ENCODE measurements around the gene PATL2.
"Not testable (repeated sequence)": the region's sequence is repeated elsewhere in the genome, so short reads cannot be mapped to it uniquely, and the experiment has no call there.

Gene PATL2

GRCh38 chr15:44711096-44711742, at the start of gene PATL2, which contains the start of gene B2M:
TSS of gene PATL2 (minus strand) at chr15:44711323. CDS start at chr15:44676490, 34,833 bp downstream.
TSS of gene B2M (plus strand) at chr15:44711517. CDS start at chr15:44711547, 30 bp downstream.
- peak; percentile 96 for DNase-seq (ENCODE audit: low spot score)

GRCh38 chr15:44753345-44753744, 42.2 kb upstream of the PATL2 start:
- DNase-seq (ENCODE audit: low spot score) = no peak

- DNase-seq (ENCODE audit: low spot score) = not testable (repeated sequence)
Measured at GRCh38 chr15:44743454-44743853, 32.3 kb upstream of the PATL2 start.

GRCh38 chr15:44739222-44739847, 28.2 kb upstream of the PATL2 start:
- DNase-seq (ENCODE audit: low spot score) = not testable (repeated sequence)

GRCh38 chr15:44738340-44738984, 27.3 kb upstream of the PATL2 start:
- peak; percentile 50 for DNase-seq (ENCODE audit: low spot score)

DNA sequence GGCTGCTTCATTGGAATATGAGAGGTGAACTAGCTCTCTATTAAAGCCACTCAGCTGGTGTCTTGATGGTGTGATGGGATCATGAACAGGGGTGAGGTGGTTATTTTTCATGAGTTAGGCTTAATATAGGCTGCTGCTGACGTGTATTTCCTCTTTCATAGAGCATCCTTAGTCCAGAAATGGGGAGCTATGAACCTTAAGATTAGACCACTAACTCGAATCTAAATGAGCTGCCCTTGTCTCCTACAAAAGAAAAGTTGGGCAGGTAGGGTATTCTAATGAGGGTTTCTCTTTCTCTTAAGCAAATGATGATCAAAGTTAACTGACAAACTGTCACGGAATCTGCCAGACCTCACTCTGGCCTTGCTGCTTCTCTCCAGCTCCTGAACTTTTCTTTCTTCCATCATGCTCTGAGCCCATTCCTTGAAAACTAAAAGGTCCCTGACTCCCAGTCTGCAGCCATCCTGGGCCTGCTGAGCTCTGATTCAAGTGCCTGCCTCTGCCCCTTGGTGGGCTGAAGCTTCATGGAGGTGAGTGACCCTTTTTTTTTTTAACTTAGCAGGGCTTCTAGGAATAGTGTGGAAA, 25.1 kb upstream of the PATL2 start, which contains the start of gene TRIM69:
TRIM69 (plus strand) TSS at position 348 of the 585 bp plus-strand sequence; CDS start at position 525, 177 bp downstream.
- no peak for DNase-seq (ENCODE audit: low spot score)

DNA sequence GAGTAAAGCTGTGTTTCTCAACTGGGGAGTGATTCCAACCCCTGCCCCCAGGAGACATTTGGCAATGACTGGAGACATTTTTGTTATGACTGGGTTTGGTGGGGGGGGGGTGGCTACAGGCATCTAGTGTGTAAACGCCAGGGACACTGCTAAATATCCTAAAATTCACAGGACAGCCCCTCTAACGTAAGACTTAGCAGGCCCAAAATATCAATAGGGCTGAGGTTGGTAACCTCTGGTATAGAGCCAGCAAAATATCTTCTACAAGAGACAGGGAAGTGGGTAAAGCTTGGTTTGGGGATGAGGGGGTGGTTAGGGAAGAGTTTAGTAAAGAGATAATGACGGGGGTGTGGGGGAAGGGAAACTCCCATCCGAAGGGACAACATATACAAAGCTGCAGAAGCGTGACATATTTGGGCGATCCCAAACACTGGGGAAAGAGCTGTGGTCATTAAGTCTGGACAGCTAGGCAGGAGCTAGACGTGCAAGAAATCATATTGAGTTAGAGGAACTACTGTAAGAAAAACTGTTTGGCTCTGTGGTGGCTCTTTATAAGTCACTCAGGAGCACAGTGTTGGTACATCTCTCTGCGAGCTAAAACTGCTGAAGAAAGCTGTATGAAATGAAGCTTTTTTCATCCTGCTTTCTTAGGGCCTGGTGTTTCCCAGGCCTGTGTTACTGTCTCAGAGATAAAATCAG, 24.5 kb upstream of the PATL2 start:
- DNase-seq (ENCODE audit: low spot score) = no peak

DNA sequence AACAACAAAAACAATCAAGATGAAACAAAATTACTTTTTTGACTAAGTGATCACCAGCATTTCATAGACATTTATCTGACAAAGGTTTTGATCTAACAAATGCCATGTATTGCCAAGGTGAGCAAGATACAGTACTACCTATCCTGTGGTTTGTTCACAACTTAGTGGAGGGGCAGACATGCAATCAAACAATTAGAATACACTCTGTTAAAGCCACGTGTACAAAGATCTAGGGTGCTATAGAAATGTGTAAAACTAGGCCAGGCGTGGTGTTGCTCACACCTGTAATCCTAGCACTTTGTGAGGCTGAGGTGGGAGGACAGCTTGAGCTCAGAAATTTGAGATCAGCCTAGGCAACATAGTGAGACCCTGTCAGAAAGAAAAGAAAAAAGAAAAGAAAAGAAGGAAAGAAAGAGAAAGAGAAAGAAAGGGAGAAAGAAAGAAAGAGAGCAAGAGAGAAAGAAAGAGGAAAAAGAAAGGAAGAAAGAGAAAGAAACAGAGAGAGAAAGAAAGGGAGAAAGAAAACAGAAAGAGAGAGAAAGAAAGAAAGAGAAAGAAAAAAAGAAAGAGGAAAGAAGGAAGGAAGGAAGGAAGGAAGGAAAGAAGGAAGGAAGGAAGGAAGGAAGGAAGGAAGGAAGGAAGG, 23.8 kb upstream of the PATL2 start:
- DNase-seq (ENCODE audit: low spot score) = no peak

DNA sequence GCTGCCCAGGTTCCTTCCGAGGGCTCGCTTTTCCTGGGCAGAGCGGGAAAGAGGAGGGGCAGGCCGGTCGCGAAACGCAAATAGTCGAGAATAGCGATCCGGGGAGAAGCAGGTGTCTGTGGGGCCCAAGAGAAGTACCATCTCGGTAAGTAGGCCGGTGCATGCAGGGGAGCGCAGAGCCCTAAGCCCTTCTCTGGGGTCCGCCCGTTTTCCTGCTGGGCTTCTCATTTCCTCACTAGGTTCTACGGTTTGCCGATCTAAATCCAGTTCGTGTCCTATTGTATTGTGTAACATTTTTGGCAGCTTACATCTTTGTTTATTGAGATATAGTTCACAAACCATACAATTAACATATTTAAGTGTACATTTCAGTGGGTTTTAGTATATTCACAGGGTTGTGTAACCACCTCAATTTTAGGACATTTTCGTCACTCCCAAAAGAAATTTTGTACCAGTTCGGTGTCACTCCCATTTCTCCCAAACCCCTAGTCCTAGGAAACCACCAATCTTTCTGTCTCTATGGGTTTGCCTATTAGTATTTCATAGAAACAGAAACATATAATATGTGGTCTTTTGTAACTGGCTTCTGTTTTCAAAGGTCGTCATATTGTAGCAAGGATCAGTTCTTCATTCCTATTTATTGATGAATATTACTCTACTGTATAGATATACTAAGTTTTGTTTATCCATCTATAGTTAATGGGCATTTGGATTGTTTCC, 18.4 kb upstream of the PATL2 start:
- DNase-seq (ENCODE audit: low spot score) = peak; percentile 36

GRCh38 chr15:44728576-44729407, 17.7 kb upstream of the PATL2 start:
- DNase-seq (ENCODE audit: low spot score) = peak; percentile 97

DNA sequence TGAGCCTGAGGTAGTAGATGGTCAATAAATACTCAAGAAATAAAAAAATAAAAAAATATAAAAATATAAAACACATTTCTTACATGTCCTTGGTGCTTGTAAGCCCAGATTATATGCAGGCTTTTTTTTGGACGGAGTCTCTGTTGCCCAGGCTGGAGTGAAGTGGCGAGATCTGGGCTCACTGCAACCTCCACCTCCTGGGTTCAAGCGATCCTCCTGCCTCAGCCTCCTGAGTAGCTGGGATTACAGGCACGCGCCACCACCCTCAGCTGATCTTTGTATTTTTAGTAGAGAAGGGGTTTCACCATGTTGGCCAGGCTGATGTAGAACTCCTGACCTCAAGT, 17.1 kb upstream of the PATL2 start:
- not testable (repeated sequence) for DNase-seq (ENCODE audit: low spot score)

GRCh38 chr15:44727485-44728231, 16.5 kb upstream of the PATL2 start:
- DNase-seq (ENCODE audit: low spot score) = no peak

GRCh38 chr15:44726568-44727484, 15.7 kb upstream of the PATL2 start:
- peak; percentile 91 for DNase-seq (ENCODE audit: low spot score)

DNA sequence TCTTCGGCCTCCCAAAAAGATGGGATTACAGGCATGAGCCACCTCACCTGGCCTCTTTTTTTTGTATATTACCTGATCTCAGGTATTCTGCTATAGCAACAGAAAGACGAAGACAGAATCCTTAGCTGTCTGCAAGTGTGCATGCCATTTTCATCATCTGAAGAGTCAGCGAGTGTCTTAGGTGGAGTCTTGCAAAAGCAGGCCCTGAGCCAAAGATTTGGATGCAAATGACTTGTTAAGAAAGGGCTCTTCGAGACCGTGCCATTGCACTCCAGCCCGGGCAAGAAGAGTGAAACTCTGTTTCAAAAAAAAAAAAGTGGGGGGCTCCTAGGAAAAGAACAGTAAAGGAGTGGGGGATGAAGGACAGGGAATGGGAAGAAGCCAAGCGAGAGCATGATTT, 15.0 kb upstream of the PATL2 start:
- DNase-seq (ENCODE audit: low spot score) = peak; percentile 40

DNA sequence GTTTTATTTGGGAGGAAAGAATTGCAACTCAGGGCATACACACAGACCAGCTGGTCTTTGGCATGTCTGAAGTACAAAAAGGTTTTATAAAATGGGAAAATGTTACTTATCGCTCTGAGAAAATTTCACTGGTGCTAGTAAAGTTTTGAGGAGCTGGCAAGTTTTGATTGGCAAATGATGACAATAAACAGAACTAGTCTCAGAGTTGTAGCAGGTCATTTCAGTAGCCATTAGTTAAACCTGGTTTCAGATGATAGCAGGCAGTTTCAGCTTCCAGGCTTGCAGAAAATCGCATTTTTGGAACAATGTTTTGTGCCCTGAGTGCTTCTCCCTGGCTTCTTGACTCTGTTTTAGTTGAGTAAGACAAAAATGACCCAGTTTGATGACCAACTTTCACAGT, 10.9 kb upstream of the PATL2 start:
- DNase-seq (ENCODE audit: low spot score) = no peak

DNA sequence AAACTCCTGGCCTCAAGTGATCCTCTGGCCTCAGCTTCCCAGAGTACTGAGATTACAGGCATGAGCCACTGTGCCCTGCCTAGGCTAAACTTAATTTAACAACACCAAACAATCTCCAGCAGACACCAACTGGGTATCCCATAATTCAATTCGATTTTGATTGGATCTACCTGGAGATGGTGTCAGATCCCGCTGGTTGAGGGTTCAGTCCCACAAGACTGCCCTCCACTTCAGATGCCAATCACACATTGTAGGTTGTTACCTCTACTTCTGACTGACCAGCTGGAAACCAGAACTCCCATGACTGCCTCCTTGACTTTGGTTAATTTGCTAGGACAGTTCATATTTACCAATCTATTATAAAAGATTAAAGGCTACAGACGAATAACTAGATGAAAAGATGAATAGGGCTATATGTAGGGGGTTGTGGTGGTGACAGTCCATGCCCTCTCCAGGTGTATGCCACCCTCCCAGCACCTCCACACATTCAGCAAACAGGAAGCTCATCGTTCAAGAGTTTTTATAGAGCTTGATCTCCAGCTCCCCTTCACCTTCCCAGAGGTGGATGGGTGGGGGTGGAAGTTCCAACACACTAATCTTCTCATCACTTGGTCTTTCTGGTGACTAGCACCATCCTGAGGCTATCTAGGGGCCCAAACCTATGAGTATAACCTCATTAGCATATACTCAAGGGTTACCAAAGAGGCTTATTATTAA, 9.5 kb upstream of the PATL2 start:
- DNase-seq (ENCODE audit: low spot score) = peak; percentile 30

DNA sequence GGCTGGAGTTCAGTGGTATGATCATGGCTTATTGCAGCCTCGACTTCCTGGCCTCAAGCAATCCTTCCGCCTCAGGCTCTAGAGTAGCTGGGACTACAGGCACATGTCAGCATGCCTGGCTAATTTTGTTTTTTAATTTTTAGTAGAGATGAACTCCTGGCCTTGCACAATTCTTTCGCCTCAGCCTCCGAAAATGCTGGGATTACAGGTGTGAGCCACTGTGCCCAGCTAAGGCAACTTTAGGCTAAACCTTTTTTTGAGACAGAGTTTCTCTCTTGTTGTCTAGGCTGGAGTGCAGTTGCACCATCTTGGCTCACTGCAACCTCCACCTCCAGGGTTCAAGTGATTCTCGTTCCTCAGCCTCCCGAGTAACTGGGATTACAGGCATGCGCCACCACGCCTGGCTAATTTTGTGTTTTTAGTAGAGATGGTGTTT, 8.9 kb upstream of the PATL2 start:
- peak; percentile 41 for DNase-seq (ENCODE audit: low spot score)
